WTC11 (cell line): ENCODE data around the gene ATRX. TPM values are rescaled to one million over a fixed set of nuclear protein-coding genes. Genes with fewer than 3 reads are reported as not detected.

ENCODE experiments used
- ATAC-seq: fragments of 200-7000 bp; cut with Tn5 transposase; 2 replicates; pipeline ENCODE4 v1.10.0; 2021; ENCODE audit warnings: mild to moderate bottlenecking, moderate library complexity
- CTCF ChIA-PET: fragments of 300-600 bp; sonication (Branson Sonifier 250); formaldehyde crosslinking; loops from one replicate; lab custom pipeline; 2021; ENCODE audit warnings: antibody characterized with exemption; lab: Charles Lee
- POLR2A ChIA-PET: fragments of 350-600 bp; sonication (Branson Sonifier 250); formaldehyde crosslinking; loops from one replicate; lab custom pipeline; 2021; ENCODE audit warnings: antibody characterized with exemption; lab: Charles Lee
- DNase-seq: peaks from one replicate; pipeline ENCODE4 v3.0.0; 2021; ENCODE audit warnings: low spot score
- H3K27ac Mint-ChIP-seq: 2 replicates; pipeline ENCODE4 v1.8.0; 2021; ENCODE audit warnings: mixed read lengths
- H3K27me3 Mint-ChIP-seq: 2 replicates; pipeline ENCODE4 v1.8.0; 2021; ENCODE audit warnings: low read depth, mild to moderate bottlenecking, moderate library complexity, mixed read lengths
- H3K36me3 Mint-ChIP-seq: 2 replicates; pipeline ENCODE4 v1.8.0; 2021; ENCODE audit warnings: mixed read lengths
- H3K4me1 Mint-ChIP-seq: 2 replicates; pipeline ENCODE4 v1.8.0; 2022; ENCODE audit warnings: mixed read lengths
- H3K4me3 Mint-ChIP-seq: 2 replicates; pipeline ENCODE4 v1.8.0; 2021; ENCODE audit warnings: mild to moderate bottlenecking, moderate library complexity, mixed read lengths
- H3K9me3 Mint-ChIP-seq: 2 replicates; pipeline ENCODE4 v1.8.0; 2021; ENCODE audit warnings: mixed read lengths
- CBFB ChIP-seq: sonication (generic); formaldehyde crosslinking; IDR thresholded peaks from 2 replicates; pipeline ENCODE4 v1.8.1; 2022; ENCODE audit warnings: mild to moderate bottlenecking, low read depth, missing genetic modification reagents
- ELF4 ChIP-seq: sonication (generic); formaldehyde crosslinking; IDR thresholded peaks from 2 replicates; pipeline ENCODE4 v1.8.1; 2022; ENCODE audit warnings: low read depth, mild to moderate bottlenecking, moderate library complexity, missing genetic modification reagents
- EMX1 ChIP-seq: fragments of 250-450 bp; sonication (Bioruptor Pico); IDR thresholded peaks from 2 replicates; pipeline ENCODE4 v1.8.0; 2021; ENCODE audit warnings: mild to moderate bottlenecking
- FOXK1 ChIP-seq: sonication (generic); formaldehyde crosslinking; IDR thresholded peaks from 2 replicates; pipeline ENCODE4 v1.8.0; 2022; ENCODE audit warnings: mild to moderate bottlenecking, moderate library complexity, missing genetic modification reagents
- GRHL2 ChIP-seq: fragments of 250-450 bp; sonication (Bioruptor Pico); IDR thresholded peaks from 2 replicates; pipeline ENCODE4 v1.8.0; 2022; ENCODE audit warnings: mild to moderate bottlenecking, moderate library complexity; ENCODE audit not compliant: insufficient replicate concordance, severe bottlenecking
- MYBL2 ChIP-seq: sonication (generic); formaldehyde crosslinking; IDR thresholded peaks from 2 replicates; pipeline ENCODE4 v1.8.1; 2023; ENCODE audit warnings: mild to moderate bottlenecking, moderate library complexity, missing genetic modification reagents
- PRRX2 ChIP-seq: fragments of 250-450 bp; sonication (Bioruptor Pico); IDR thresholded peaks from 2 replicates; pipeline ENCODE4 v1.8.0; 2021; ENCODE audit warnings: mild to moderate bottlenecking
- SMAD4 ChIP-seq: sonication (generic); formaldehyde crosslinking; IDR thresholded peaks from 2 replicates; pipeline ENCODE4 v1.8.0; 2022; ENCODE audit warnings: mild to moderate bottlenecking, missing genetic modification reagents
- TCF7 ChIP-seq: sonication (generic); formaldehyde crosslinking; IDR thresholded peaks from 2 replicates; pipeline ENCODE4 v1.8.0; 2022; ENCODE audit warnings: mild to moderate bottlenecking, low read depth, missing genetic modification reagents, moderate library complexity
- TEAD1 ChIP-seq: sonication (generic); formaldehyde crosslinking; IDR thresholded peaks from 2 replicates; pipeline ENCODE4 v1.8.0; 2022; ENCODE audit warnings: mild to moderate bottlenecking, missing genetic modification reagents
- TP53 ChIP-seq: sonication (generic); formaldehyde crosslinking; IDR thresholded peaks from 2 replicates; pipeline ENCODE4 v1.8.1; 2023; ENCODE audit warnings: mild to moderate bottlenecking, missing genetic modification reagents
- ZNF138 ChIP-seq: sonication (generic); formaldehyde crosslinking; conservative IDR thresholded peaks from 2 replicates; pipeline ENCODE4 v1.8.1; 2022; ENCODE audit warnings: mild to moderate bottlenecking, moderate library complexity, missing genetic modification reagents
- ZNF263 ChIP-seq: sonication (generic); formaldehyde crosslinking; IDR thresholded peaks from 2 replicates; pipeline ENCODE4 v1.8.1; 2022; ENCODE audit warnings: low read depth, mild to moderate bottlenecking, moderate library complexity, missing genetic modification reagents
- ZNF317 ChIP-seq: sonication (generic); formaldehyde crosslinking; IDR thresholded peaks from 2 replicates; pipeline ENCODE4 v1.8.1; 2023; ENCODE audit warnings: low read depth, mild to moderate bottlenecking, moderate library complexity, missing genetic modification reagents, borderline replicate concordance
- total RNA-seq: library from RNA; stranded (reverse); gene quantifications from 3 replicates; pipeline ENCODE4 v1.2.3, GENCODE V29; 2021
- TF ChIP-seq, protein P1 (sequence below): fragments of 250-450 bp; sonication (Bioruptor Pico); IDR thresholded peaks from 2 replicates; pipeline ENCODE4 v1.9.0; 2021; ENCODE audit warnings: mild to moderate bottlenecking
- TF ChIP-seq, protein P2 (sequence below): sonication (generic); formaldehyde crosslinking; IDR thresholded peaks from 2 replicates; pipeline ENCODE4 v1.8.1; 2022; ENCODE audit warnings: low read depth, missing genetic modification reagents, borderline replicate concordance
- TF ChIP-seq, protein P3 (sequence below): sonication (generic); formaldehyde crosslinking; IDR thresholded peaks from 2 replicates; pipeline ENCODE4 v1.8.1; 2022; ENCODE audit warnings: missing genetic modification reagents, borderline replicate concordance
- TF ChIP-seq, protein P4 (sequence below): sonication (generic); formaldehyde crosslinking; IDR thresholded peaks from 2 replicates; pipeline ENCODE4 v1.8.1; 2023; ENCODE audit warnings: mild to moderate bottlenecking, missing genetic modification reagents
- TF ChIP-seq, protein P5 (sequence below): sonication (generic); formaldehyde crosslinking; IDR thresholded peaks from 2 replicates; pipeline ENCODE4 v1.8.0; 2022; ENCODE audit warnings: mild to moderate bottlenecking, missing genetic modification reagents

ATRX gene
- total RNA-seq, 1 experiment from 2014 or later, result 96.6 TPM

DNA sequence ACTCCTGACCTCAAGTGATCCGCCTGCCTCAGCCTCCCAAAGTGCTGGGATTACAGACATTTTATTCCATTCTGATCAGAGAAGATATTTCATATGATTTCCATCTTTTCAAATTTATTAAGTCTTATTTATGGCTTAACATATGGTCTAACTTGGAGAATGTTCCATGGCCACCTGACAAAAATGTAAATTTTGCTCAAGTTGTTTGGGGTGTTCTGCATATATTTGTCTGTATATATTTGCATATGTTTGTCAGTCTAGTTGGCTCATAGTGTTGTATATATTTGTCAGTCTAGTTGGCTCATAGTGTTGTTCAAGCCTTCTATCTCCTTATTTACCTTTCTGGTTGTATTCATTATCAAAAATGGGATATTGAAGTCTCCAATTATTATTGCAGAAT, 16.2 kb upstream of the ATRX start (continued):
- TF ChIP-seq, protein P1, sequence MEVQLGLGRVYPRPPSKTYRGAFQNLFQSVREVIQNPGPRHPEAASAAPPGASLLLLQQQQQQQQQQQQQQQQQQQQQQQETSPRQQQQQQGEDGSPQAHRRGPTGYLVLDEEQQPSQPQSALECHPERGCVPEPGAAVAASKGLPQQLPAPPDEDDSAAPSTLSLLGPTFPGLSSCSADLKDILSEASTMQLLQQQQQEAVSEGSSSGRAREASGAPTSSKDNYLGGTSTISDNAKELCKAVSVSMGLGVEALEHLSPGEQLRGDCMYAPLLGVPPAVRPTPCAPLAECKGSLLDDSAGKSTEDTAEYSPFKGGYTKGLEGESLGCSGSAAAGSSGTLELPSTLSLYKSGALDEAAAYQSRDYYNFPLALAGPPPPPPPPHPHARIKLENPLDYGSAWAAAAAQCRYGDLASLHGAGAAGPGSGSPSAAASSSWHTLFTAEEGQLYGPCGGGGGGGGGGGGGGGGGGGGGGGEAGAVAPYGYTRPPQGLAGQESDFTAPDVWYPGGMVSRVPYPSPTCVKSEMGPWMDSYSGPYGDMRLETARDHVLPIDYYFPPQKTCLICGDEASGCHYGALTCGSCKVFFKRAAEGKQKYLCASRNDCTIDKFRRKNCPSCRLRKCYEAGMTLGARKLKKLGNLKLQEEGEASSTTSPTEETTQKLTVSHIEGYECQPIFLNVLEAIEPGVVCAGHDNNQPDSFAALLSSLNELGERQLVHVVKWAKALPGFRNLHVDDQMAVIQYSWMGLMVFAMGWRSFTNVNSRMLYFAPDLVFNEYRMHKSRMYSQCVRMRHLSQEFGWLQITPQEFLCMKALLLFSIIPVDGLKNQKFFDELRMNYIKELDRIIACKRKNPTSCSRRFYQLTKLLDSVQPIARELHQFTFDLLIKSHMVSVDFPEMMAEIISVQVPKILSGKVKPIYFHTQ, result no peak
- TF ChIP-seq, all 79 proteins: peak for 0

DNA sequence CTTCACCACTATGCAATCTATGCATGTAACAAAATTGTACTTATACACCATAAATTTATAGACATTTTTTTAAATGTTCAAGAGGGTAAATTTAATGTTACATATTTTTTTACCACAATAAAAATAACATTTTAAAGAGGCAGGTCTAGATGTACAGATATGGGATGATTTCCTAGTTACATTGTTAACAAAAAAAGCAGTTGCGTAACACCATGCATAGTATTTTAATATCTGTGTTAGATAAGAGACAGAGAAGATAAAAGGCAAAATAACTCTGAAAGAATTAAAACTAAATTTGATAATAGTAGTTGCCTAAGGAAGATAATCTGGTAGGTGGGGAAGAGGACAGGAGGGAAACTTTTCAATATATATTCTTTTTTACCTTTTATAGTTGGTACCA, 9.1 kb upstream of the ATRX start:
- ATAC-seq (no peak), DNase-seq (no peak)
- H3K27me3 Mint-ChIP-seq, result no peaks in the 10 kb centered on the region
- ChIA-PET POLR2A (no interaction called here), CTCF (no interaction called here)
- TF ChIP-seq, protein P2, sequence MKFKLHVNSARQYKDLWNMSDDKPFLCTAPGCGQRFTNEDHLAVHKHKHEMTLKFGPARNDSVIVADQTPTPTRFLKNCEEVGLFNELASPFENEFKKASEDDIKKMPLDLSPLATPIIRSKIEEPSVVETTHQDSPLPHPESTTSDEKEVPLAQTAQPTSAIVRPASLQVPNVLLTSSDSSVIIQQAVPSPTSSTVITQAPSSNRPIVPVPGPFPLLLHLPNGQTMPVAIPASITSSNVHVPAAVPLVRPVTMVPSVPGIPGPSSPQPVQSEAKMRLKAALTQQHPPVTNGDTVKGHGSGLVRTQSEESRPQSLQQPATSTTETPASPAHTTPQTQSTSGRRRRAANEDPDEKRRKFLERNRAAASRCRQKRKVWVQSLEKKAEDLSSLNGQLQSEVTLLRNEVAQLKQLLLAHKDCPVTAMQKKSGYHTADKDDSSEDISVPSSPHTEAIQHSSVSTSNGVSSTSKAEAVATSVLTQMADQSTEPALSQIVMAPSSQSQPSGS (CRISPR knock-in tag), result no peak
- TF ChIP-seq FOXK1 (CRISPR knock-in tag) (no peak), PRRX2 (CRISPR knock-in tag) (no peak), CBFB (CRISPR knock-in tag) (no peak), ZNF138 (no peak), ZNF263 (CRISPR knock-in tag) (no peak), TP53 (CRISPR knock-in tag) (no peak), SMAD4 (no peak), ZNF317 (CRISPR knock-in tag) (no peak), MYBL2 (no peak), EMX1 (CRISPR knock-in tag) (no peak), TEAD1 (no peak), ELF4 (CRISPR knock-in tag) (no peak)
- TF ChIP-seq, protein P1, result no peak
- no peak overlapping the region for H3K4me3 Mint-ChIP-seq
- no peaks in the 10 kb centered on the region for H3K9me3 Mint-ChIP-seq
- no peaks in the 10 kb centered on the region for H3K4me1 Mint-ChIP-seq
- no peak overlapping the region for H3K27ac Mint-ChIP-seq
- no peaks in the 10 kb centered on the region for H3K36me3 Mint-ChIP-seq

DNA sequence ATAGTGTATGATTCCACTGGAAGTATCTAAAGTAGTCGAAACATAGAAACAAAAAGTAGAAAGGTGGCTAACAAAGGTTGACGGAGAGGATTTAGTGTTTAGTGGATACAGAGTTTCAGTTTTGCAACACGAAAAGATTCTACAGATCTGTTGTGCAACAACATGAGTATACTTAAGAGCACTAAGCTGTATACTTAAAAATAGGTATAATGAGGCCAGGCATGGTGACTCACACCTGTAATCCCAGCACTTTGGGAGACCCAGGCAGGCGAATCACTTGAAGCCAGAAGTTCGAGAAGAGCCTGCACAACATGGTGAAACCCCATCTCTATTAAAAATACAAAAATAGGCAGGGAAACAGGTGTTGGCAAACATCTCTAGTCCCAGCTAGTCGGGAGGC, 7.9 kb upstream of the ATRX start:
- DNase-seq (no peak), ATAC-seq (no peak)
- POLR2A ChIA-PET, result no interaction called here
- Mint-ChIP-seq H3K36me3 (no peaks in the 10 kb centered on the region), H3K9me3 (no peaks in the 10 kb centered on the region), H3K27ac (no peak overlapping the region), H3K4me1 (no peaks in the 10 kb centered on the region), H3K4me3 (no peak overlapping the region), H3K27me3 (no peaks in the 10 kb centered on the region)
- CTCF ChIA-PET, result no interaction called here
- TF ChIP-seq TCF7 (CRISPR knock-in tag) (no peak), GRHL2 (CRISPR knock-in tag) (no peak), SMAD4 (no peak)
- TF ChIP-seq, protein P3, sequence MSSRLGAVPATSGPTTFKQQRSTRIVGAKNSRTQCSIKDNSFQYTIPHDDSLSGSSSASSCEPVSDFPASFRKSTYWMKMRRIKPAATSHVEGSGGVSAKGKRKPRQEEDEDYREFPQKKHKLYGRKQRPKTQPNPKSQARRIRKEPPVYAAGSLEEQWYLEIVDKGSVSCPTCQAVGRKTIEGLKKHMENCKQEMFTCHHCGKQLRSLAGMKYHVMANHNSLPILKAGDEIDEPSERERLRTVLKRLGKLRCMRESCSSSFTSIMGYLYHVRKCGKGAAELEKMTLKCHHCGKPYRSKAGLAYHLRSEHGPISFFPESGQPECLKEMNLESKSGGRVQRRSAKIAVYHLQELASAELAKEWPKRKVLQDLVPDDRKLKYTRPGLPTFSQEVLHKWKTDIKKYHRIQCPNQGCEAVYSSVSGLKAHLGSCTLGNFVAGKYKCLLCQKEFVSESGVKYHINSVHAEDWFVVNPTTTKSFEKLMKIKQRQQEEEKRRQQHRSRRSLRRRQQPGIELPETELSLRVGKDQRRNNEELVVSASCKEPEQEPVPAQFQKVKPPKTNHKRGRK (CRISPR knock-in tag), result no peak
- TF ChIP-seq, protein P4, sequence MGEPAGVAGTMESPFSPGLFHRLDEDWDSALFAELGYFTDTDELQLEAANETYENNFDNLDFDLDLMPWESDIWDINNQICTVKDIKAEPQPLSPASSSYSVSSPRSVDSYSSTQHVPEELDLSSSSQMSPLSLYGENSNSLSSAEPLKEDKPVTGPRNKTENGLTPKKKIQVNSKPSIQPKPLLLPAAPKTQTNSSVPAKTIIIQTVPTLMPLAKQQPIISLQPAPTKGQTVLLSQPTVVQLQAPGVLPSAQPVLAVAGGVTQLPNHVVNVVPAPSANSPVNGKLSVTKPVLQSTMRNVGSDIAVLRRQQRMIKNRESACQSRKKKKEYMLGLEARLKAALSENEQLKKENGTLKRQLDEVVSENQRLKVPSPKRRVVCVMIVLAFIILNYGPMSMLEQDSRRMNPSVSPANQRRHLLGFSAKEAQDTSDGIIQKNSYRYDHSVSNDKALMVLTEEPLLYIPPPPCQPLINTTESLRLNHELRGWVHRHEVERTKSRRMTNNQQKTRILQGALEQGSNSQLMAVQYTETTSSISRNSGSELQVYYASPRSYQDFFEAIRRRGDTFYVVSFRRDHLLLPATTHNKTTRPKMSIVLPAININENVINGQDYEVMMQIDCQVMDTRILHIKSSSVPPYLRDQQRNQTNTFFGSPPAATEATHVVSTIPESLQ (CRISPR knock-in tag), result no peak
- TF ChIP-seq, protein P5, sequence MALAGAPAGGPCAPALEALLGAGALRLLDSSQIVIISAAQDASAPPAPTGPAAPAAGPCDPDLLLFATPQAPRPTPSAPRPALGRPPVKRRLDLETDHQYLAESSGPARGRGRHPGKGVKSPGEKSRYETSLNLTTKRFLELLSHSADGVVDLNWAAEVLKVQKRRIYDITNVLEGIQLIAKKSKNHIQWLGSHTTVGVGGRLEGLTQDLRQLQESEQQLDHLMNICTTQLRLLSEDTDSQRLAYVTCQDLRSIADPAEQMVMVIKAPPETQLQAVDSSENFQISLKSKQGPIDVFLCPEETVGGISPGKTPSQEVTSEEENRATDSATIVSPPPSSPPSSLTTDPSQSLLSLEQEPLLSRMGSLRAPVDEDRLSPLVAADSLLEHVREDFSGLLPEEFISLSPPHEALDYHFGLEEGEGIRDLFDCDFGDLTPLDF (CRISPR knock-in tag), result no peak
